SK-N-SH (cell line): ENCODE results near the gene MARCHF3. TPM values are rescaled to one million over a fixed set of nuclear protein-coding genes. Genes with fewer than 3 reads are reported as not detected.
"Not testable (repeated sequence)": the region's sequence is repeated elsewhere in the genome, so short reads cannot be mapped to it uniquely, and the experiment has no call there.

Source experiments
- CTCF ChIA-PET: fragments of 300-600, 350-600 bp; formaldehyde crosslinking; extraction: SDS; loops from one replicate; lab custom pipeline; 2021; lab: Yijun Ruan, JAX
- POLR2A ChIA-PET: fragments of 350-600 bp; sonication (Branson Sonifier 250); formaldehyde crosslinking; extraction: SDS; loops from one replicate; lab custom pipeline; 2020; ENCODE audit warnings: antibody characterized with exemption, inconsistent platforms; lab: Yijun Ruan, JAX
- DNase-seq: peaks from one replicate; pipeline ENCODE4 v3.0.0; 2012
- H2AFZ ChIP-seq: fragments of 200-600 bp; sonication (generic); 2 replicates; pipeline ENCODE4 v1.8.1; 2016; ENCODE audit warnings: antibody characterized with exemption, mild to moderate bottlenecking, low read depth
- H3F3A ChIP-seq: fragments of 200-600 bp; sonication (generic); replicated peaks from 2 replicates; pipeline ENCODE3; 2016; ENCODE audit warnings: antibody characterized with exemption, mild to moderate bottlenecking; ENCODE audit not compliant: insufficient read depth
- H3K27ac ChIP-seq, 2 experiments: fragments of 200-500 bp in 1 of 2; fragments of 200-600 bp in 1 of 2; sonication (Bioruptor generic) in 1 of 2; sonication (generic), shearing (Covaris generic) in 1 of 2; 2 replicates each; pipeline versions ENCODE4 v1.5.1 to v1.6.1; 2014 to 2016; ENCODE audit warnings: low read depth in 2 of 2, inconsistent platforms in 1 of 2, low read length in 1 of 2, mild to moderate bottlenecking in 1 of 2, mixed read lengths in 1 of 2
- H3K27me3 ChIP-seq: fragments of 200-600 bp; sonication (generic), shearing (Covaris generic); 2 replicates; pipeline ENCODE4 v1.6.1; 2016; ENCODE audit warnings: mixed run types; ENCODE audit not compliant: insufficient read depth
- H3K36me3 ChIP-seq, 2 experiments: fragments of 200-500 bp in 1 of 2; fragments of 200-600 bp in 1 of 2; sonication (Bioruptor generic) in 1 of 2; sonication (generic) in 1 of 2; replicated peaks in 1 of 2; 2 replicates each; pipeline versions ENCODE3 to v1.5.1; 2014 to 2016; ENCODE audit warnings: low read length in 1 of 2, mild to moderate bottlenecking in 1 of 2; ENCODE audit not compliant: insufficient read depth in 2 of 2, control insufficient read depth in 1 of 2
- H3K4me1 ChIP-seq, 2 experiments: fragments of 200-500 bp in 1 of 2; fragments of 200-600 bp in 1 of 2; sonication (Bioruptor generic) in 1 of 2; sonication (generic), shearing (Covaris generic) in 1 of 2; 2 replicates each; pipeline versions ENCODE4 v1.5.1 to v1.6.1; 2014 to 2016; ENCODE audit warnings: low read depth in 1 of 2, low read length in 1 of 2, mixed run types in 1 of 2; ENCODE audit not compliant: insufficient read depth in 2 of 2, control insufficient read depth in 1 of 2
- H3K4me2 ChIP-seq: fragments of 200-600 bp; sonication (generic), shearing (Covaris generic); 2 replicates; pipeline ENCODE4 v1.6.1; 2017; ENCODE audit warnings: mixed run types
- H3K4me3 ChIP-seq, 2 experiments: fragments of 200-500 bp in 1 of 2; fragments of 200-600 bp in 1 of 2; sonication (Bioruptor generic) in 1 of 2; sonication (generic), shearing (Covaris generic) in 1 of 2; 2 replicates each; pipeline versions ENCODE4 v1.5.1 to v1.8.1; 2014 to 2016; ENCODE audit warnings: low read depth in 2 of 2, inconsistent platforms in 1 of 2, low read length in 1 of 2, mild to moderate bottlenecking in 1 of 2, mixed read lengths in 1 of 2, moderate library complexity in 1 of 2
- H3K79me2 ChIP-seq: fragments of 200-600 bp; sonication (generic); 2 replicates; pipeline ENCODE4 v1.8.1; 2017; ENCODE audit warnings: mild to moderate bottlenecking; ENCODE audit not compliant: insufficient read depth
- H3K9ac ChIP-seq: fragments of 200-600 bp; sonication (generic); 2 replicates; pipeline ENCODE4 v1.6.1; 2017; ENCODE audit warnings: mixed run types
- H3K9me2 ChIP-seq: fragments of 200-600 bp; sonication (generic); 2 replicates; pipeline ENCODE4 v1.6.1; 2017; ENCODE audit warnings: mixed run types
- H3K9me3 ChIP-seq: fragments of 200-600 bp; sonication (generic); 2 replicates; pipeline ENCODE4 v1.6.1; 2017; ENCODE audit warnings: mixed run types, mild to moderate bottlenecking, moderate library complexity
- H4K20me1 ChIP-seq: fragments of 200-600 bp; sonication (generic); 2 replicates; pipeline ENCODE4 v1.6.1; 2017; ENCODE audit warnings: mild to moderate bottlenecking, mixed run types; ENCODE audit not compliant: insufficient read depth
- CTCF ChIP-seq: fragments of 200-600 bp; sonication (generic); IDR thresholded peaks from 2 replicates; pipeline ENCODE4 v1.6.1; 2017; ENCODE audit warnings: antibody characterized with exemption, mild to moderate bottlenecking, moderate library complexity
- FOSL2 ChIP-seq: IDR thresholded peaks from 2 replicates; pipeline ENCODE4 v1.4.0; 2012; ENCODE audit warnings: low read depth, mild to moderate bottlenecking, moderate library complexity, borderline replicate concordance
- FOXM1 ChIP-seq: IDR thresholded peaks from 2 replicates; pipeline ENCODE4 v1.4.0; 2012; ENCODE audit warnings: low read depth, mild to moderate bottlenecking
- GABPA ChIP-seq: IDR thresholded peaks from 2 replicates; pipeline ENCODE4 v1.4.0; 2012; ENCODE audit warnings: low read depth, mild to moderate bottlenecking
- GATA2 ChIP-seq: sonication (generic); formaldehyde crosslinking; IDR thresholded peaks from 2 replicates; pipeline ENCODE4 v1.5.0; 2020; ENCODE audit warnings: mild to moderate bottlenecking, missing genetic modification reagents
- IRF3 ChIP-seq: fragments of 150-350 bp; IDR thresholded peaks from 2 replicates; pipeline ENCODE4 v1.6.1; 2016; ENCODE audit warnings: mild to moderate bottlenecking, low read depth, low read length
- JUND ChIP-seq: IDR thresholded peaks from 2 replicates; pipeline ENCODE4 v1.4.0; 2012
- MAX ChIP-seq: IDR thresholded peaks from 2 replicates; pipeline ENCODE4 v1.4.0; 2012; ENCODE audit warnings: low read depth
- MEF2A ChIP-seq: IDR thresholded peaks from 2 replicates; pipeline ENCODE4 v1.4.0; 2012; ENCODE audit warnings: low read depth, borderline replicate concordance
- POLR2AphosphoS5 ChIP-seq: IDR thresholded peaks from 2 replicates; pipeline ENCODE4 v1.6.1; 2012; ENCODE audit warnings: low read depth, low read length
- RCOR1 ChIP-seq: fragments of 150-350 bp; IDR thresholded peaks from 2 replicates; pipeline ENCODE4 v1.6.1; 2017; ENCODE audit warnings: antibody characterized with exemption, low read length
- RFX5 ChIP-seq: IDR thresholded peaks from 2 replicates; pipeline ENCODE4 v1.6.1; 2012; ENCODE audit warnings: mild to moderate bottlenecking, improper control_type of control experiment, low read length
- SMC3 ChIP-seq: IDR thresholded peaks from 2 replicates; pipeline ENCODE4 v1.6.1; 2012; ENCODE audit warnings: low read depth, low read length, improper control_type of control experiment
- TAF1 ChIP-seq: IDR thresholded peaks from 2 replicates; pipeline ENCODE4 v1.6.1; 2012; ENCODE audit warnings: low read depth, mild to moderate bottlenecking, low read length, moderate library complexity, borderline replicate concordance
- TEAD4 ChIP-seq: IDR thresholded peaks from 2 replicates; pipeline ENCODE4 v1.4.0; 2012; ENCODE audit warnings: mild to moderate bottlenecking, borderline replicate concordance; ENCODE audit not compliant: insufficient read depth
- USF1 ChIP-seq: IDR thresholded peaks from 2 replicates; pipeline ENCODE4 v1.4.0; 2012; ENCODE audit warnings: low read depth, borderline replicate concordance
- YY1 ChIP-seq: IDR thresholded peaks from 2 replicates; pipeline ENCODE4 v1.4.0; 2012; ENCODE audit warnings: low read depth, mild to moderate bottlenecking
- WGBS: methylation state at CpG from one replicate; pipeline ENCODE4 v1.1.6; 2017; ENCODE audit warnings: low lambda C conversion rate; 5-methylcytosine and 5-hydroxymethylcytosine counted together
- polyA plus RNA-seq, 3 experiments: library from polyadenylated mRNA; depleted of rRNA; stranded (reverse); fragments of >200 nt; gene quantifications; 2 replicates each; pipeline ENCODE4 v1.2.3, GENCODE V29; 2012

The MARCHF3 gene
- polyA plus RNA-seq, 1 of the 3 experiments (the other 2 are of a cell fraction) = 21.5 TPM

GRCh38 chr5:126909856-126910255 lies 120.5 kb downstream of the MARCHF3 start (continued):
- no peak for TF ChIP-seq MAX
- no peak for TF ChIP-seq FOXM1
- no peak for TF ChIP-seq YY1
- TF ChIP-seq USF1 = no peak

- POLR2A ChIA-PET, H3K9me2 ChIP-seq, H3K4me2 ChIP-seq, H3K4me1 ChIP-seq, H3K27me3 ChIP-seq, H4K20me1 ChIP-seq, H3K27ac ChIP-seq, H3F3A ChIP-seq, H3K79me2 ChIP-seq, H3K9me3 ChIP-seq, H3K4me3 ChIP-seq, H2AFZ ChIP-seq, CTCF ChIA-PET, H3K9ac ChIP-seq, H3K36me3 ChIP-seq, DNase-seq: not testable (repeated sequence)
- WGBS = 80% methylated on average over 1 of the region's 1 CpG
Observed at GRCh38 chr5:126904407-126904806, 126.0 kb downstream of the MARCHF3 start.

- no peaks in the 10 kb centered on the region for H3K4me1 ChIP-seq
- H3K4me3 ChIP-seq = no peak overlapping the region
- H2AFZ ChIP-seq = no peak overlapping the region
- CTCF ChIA-PET = interaction anchor here (0.9 kb wide), 1 partner anchor 592 kb away, joined by 3 read pairs; no protein-coding TSS in a partner anchor
- no peaks in the 10 kb centered on the region for H3K27me3 ChIP-seq
- DNase-seq = no peak
- no peak for TF ChIP-seq POLR2AphosphoS5
- no peak for TF ChIP-seq IRF3
- no peak for TF ChIP-seq RFX5
- TF ChIP-seq SMC3 = no peak
- TF ChIP-seq CTCF = no peak
- TF ChIP-seq MEF2A = no peak
- no peak for TF ChIP-seq GATA2 (CRISPR knock-in tag)
- TF ChIP-seq FOSL2 = no peak
- TF ChIP-seq JUND = no peak
- TF ChIP-seq MAX = no peak
- TF ChIP-seq GABPA = no peak
- TF ChIP-seq TAF1 = no peak
- TF ChIP-seq RCOR1 = no peak
- no peak for TF ChIP-seq TEAD4
- POLR2A ChIA-PET = no interaction called here
- no peak overlapping the region for H3K27ac ChIP-seq
- peaks cover 6 to 17% of the 10 kb centered on the region in 2 experiments for H3K36me3 ChIP-seq
- no peak overlapping the region for H3K4me2 ChIP-seq
- no peaks in the 10 kb centered on the region for H4K20me1 ChIP-seq
- no peak overlapping the region for H3K9ac ChIP-seq
- 81% methylated on average over 6 of the region's 6 CpGs for WGBS
- H3K9me3 ChIP-seq = no peaks in the 10 kb centered on the region
- no peaks in the 10 kb centered on the region for H3K79me2 ChIP-seq
- H3K9me2 ChIP-seq = no peaks in the 10 kb centered on the region
- H3F3A ChIP-seq = no peaks in the 10 kb centered on the region
Observed at GRCh38 chr5:126900796-126901195, 129.6 kb downstream of the MARCHF3 start.
